Activated naive CD4-positive, alpha-beta T cell treated with anti-CD3 and anti-CD28 coated beads, Interleukin-2, amount 50 U/mL, for 72 hours (primary cell): ENCODE measurements around the gene DNPH1. TPM values are rescaled to one million over a fixed set of nuclear protein-coding genes. Genes with fewer than 3 reads are reported as not detected.

Source experiments
- ATAC-seq, 2 donors: fragments of 150-1000 bp; cut with Tn5 transposase; 2 replicates each; pipeline ENCODE4 v1.10.0; 2021; ENCODE audit warnings: mild to moderate bottlenecking in 2 of 2, moderate library complexity in 2 of 2
- DNase-seq, 2 donors: peaks; one replicate each; pipeline ENCODE4 v3.0.0; 2021 to 2022; ENCODE audit warnings: low spot score in 2 of 2
- H3K27ac Mint-ChIP-seq, 2 donors: one replicate each; pipeline ENCODE4 v1.8.0; 2022; ENCODE audit warnings: mild to moderate bottlenecking in 2 of 2, mixed read lengths in 2 of 2
- H3K36me3 Mint-ChIP-seq, 2 donors: one replicate each; pipeline ENCODE4 v1.8.0; 2022; ENCODE audit warnings: mixed read lengths in 2 of 2
- H3K9me3 Mint-ChIP-seq, 2 donors: one replicate each; pipeline ENCODE4 v1.8.0; 2022; ENCODE audit warnings: mixed read lengths in 2 of 2
- total RNA-seq, 2 donors: library from RNA; stranded (reverse); gene quantifications; one replicate each; pipeline ENCODE4 v1.2.3, GENCODE V29; 2022

The DNPH1 gene
- total RNA-seq, 2 donors from 2014 or later: 39.3 to 73.5 TPM

GRCh38 chr6:43267619-43268354 lies 38.5 kb upstream of the DNPH1 start:
- DNase-seq (no peak), ATAC-seq (no peak)
- H3K9me3 Mint-ChIP-seq: no peaks in the 10 kb centered on the region
- H3K27ac Mint-ChIP-seq: no peak overlapping the region
- H3K36me3 Mint-ChIP-seq: no peaks in the 10 kb centered on the region

- H3K27ac Mint-ChIP-seq: no peak overlapping the region
- no peaks in the 10 kb centered on the region for H3K36me3 Mint-ChIP-seq
- DNase-seq: no peak
- no peak for ATAC-seq
- no peaks in the 10 kb centered on the region for H3K9me3 Mint-ChIP-seq
Observed at GRCh38 chr6:43265564-43265963, 36.3 kb upstream of the DNPH1 start.

- Mint-ChIP-seq H3K36me3 (no peaks in the 10 kb centered on the region), H3K9me3 (no peaks in the 10 kb centered on the region), H3K27ac (no peak overlapping the region)
- DNase-seq (no peak), ATAC-seq (no peak)
Observed at GRCh38 chr6:43264599-43265145, 35.4 kb upstream of the DNPH1 start.

GRCh38 chr6:43263314-43264178 lies 34.3 kb upstream of the DNPH1 start:
- no peaks in the 10 kb centered on the region for H3K36me3 Mint-ChIP-seq
- no peaks in the 10 kb centered on the region for H3K9me3 Mint-ChIP-seq
- ATAC-seq (peak; percentile 96 to 98), DNase-seq (peak; percentile 73 to 78)
- H3K27ac Mint-ChIP-seq: peak overlapping the region in 1 of 2 donors; percentile 73

- no peak overlapping the region for H3K27ac Mint-ChIP-seq
- H3K9me3 Mint-ChIP-seq: no peaks in the 10 kb centered on the region
- no peak for DNase-seq
- no peaks in the 10 kb centered on the region for H3K36me3 Mint-ChIP-seq
- no peak for ATAC-seq
Observed at GRCh38 chr6:43262780-43263313, 33.6 kb upstream of the DNPH1 start.

- Mint-ChIP-seq H3K9me3 (no peaks in the 10 kb centered on the region), H3K27ac (no peak overlapping the region), H3K36me3 (no peaks in the 10 kb centered on the region)
- no peak for DNase-seq
- ATAC-seq: no peak
Observed at GRCh38 chr6:43262000-43262779, 32.9 kb upstream of the DNPH1 start.

- Mint-ChIP-seq H3K27ac (no peak overlapping the region), H3K9me3 (no peaks in the 10 kb centered on the region), H3K36me3 (no peaks in the 10 kb centered on the region)
- DNase-seq (no peak), ATAC-seq (no peak)
Observed at GRCh38 chr6:43261198-43261597, 31.9 kb upstream of the DNPH1 start.

- Mint-ChIP-seq H3K36me3 (no peaks in the 10 kb centered on the region), H3K9me3 (no peaks in the 10 kb centered on the region), H3K27ac (no peak overlapping the region)
- ATAC-seq: no peak
- DNase-seq: no peak
Observed at GRCh38 chr6:43260791-43261190, 31.5 kb upstream of the DNPH1 start.

- Mint-ChIP-seq H3K27ac (no peak overlapping the region), H3K36me3 (no peaks in the 10 kb centered on the region), H3K9me3 (no peaks in the 10 kb centered on the region)
- ATAC-seq (no peak), DNase-seq (no peak)
Observed at GRCh38 chr6:43258807-43259686, 29.8 kb upstream of the DNPH1 start.

GRCh38 chr6:43258180-43258579 lies 28.9 kb upstream of the DNPH1 start:
- no peak for ATAC-seq
- no peaks in the 10 kb centered on the region for H3K36me3 Mint-ChIP-seq
- H3K27ac Mint-ChIP-seq: no peak overlapping the region
- no peaks in the 10 kb centered on the region for H3K9me3 Mint-ChIP-seq
- no peak for DNase-seq

- DNase-seq (no peak), ATAC-seq (no peak)
- Mint-ChIP-seq H3K9me3 (no peaks in the 10 kb centered on the region), H3K36me3 (no peaks in the 10 kb centered on the region), H3K27ac (peak overlapping the region in 1 of 2 donors; percentile 11)
Observed at GRCh38 chr6:43257367-43258145, 28.3 kb upstream of the DNPH1 start.

GRCh38 chr6:43256670-43257366 lies 27.5 kb upstream of the DNPH1 start:
- DNase-seq (no peak), ATAC-seq (no peak)
- peak overlapping the region in 1 of 2 donors; percentile 11 for H3K27ac Mint-ChIP-seq
- no peaks in the 10 kb centered on the region for H3K9me3 Mint-ChIP-seq
- no peaks in the 10 kb centered on the region for H3K36me3 Mint-ChIP-seq

- H3K27ac Mint-ChIP-seq: peak overlapping the region; percentile 18 to 31
- H3K9me3 Mint-ChIP-seq: no peaks in the 10 kb centered on the region
- H3K36me3 Mint-ChIP-seq: no peaks in the 10 kb centered on the region
- no peak for ATAC-seq
- DNase-seq: no peak
Observed at GRCh38 chr6:43255408-43256054, 26.2 kb upstream of the DNPH1 start.

GRCh38 chr6:43254846-43255245 lies 25.6 kb upstream of the DNPH1 start:
- DNase-seq: no peak
- no peaks in the 10 kb centered on the region for H3K36me3 Mint-ChIP-seq
- H3K9me3 Mint-ChIP-seq: no peaks in the 10 kb centered on the region
- ATAC-seq: no peak
- H3K27ac Mint-ChIP-seq: no peak overlapping the region
